IPS-NIHi7 (cell line): ENCODE data around the gene EFHC1.

Experiments
- DNase-seq: peaks from one replicate; pipeline ENCODE4 v3.0.0; 2012; ENCODE audit warnings: mixed read lengths; ENCODE audit errors: extremely low spot score

Gene EFHC1

GRCh38 chr6:52538252-52538900 lies 118.2 kb downstream of the EFHC1 start:
- no peak for DNase-seq

GRCh38 chr6:52538901-52539354 lies 118.8 kb downstream of the EFHC1 start:
- no peak for DNase-seq

GRCh38 chr6:52539607-52540006 lies 119.5 kb downstream of the EFHC1 start:
- DNase-seq, result no peak

- DNase-seq, result no peak
Measured at GRCh38 chr6:52540286-52540902, 120.3 kb downstream of the EFHC1 start.

- DNase-seq, result no peak
Measured at GRCh38 chr6:52541135-52541534, 121.0 kb downstream of the EFHC1 start.

- no peak for DNase-seq
Measured at GRCh38 chr6:52543262-52543661, 123.1 kb downstream of the EFHC1 start.

DNA sequence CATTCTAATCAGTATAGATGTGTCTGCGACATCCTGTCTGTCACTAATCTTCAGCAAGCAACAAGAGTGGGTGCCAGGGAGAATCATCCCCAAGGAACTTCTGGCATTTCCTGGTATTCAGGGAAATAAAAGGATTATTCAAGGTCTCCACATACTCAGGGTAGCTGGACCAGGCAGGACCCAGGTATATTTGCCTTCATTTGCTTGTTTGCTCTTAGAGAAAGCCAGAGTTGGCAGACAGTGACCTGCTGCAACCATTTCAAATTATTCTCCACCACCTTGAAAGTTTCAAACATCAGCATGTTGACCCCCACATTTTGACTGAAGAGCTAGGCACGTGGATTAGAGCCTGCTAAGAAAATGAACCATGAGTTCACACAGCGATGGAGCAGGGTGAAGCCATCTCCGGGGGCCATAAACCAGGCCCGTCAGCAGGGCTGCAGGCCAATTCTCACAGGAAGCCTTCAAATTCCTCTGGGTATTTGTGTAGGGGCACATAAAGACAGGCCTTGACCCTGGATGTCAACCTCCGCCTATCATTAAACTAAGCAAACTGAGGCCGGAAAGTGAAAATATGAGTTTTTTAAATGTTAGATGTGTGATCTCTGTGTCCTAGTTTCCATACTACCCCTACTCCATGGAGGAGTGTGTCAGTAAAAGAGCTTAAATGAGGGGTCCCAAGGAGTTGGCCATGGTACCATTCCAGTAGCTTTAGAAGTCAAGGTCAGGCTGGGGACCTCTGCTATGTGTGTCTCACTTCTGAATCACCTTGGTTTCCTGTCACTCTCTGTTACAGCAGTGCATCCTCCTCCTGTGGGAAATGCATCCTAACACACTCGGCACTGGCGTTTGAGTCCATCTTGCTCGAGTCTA lies 123.8 kb downstream of the EFHC1 start:
- peak; percentile 38 for DNase-seq

DNA sequence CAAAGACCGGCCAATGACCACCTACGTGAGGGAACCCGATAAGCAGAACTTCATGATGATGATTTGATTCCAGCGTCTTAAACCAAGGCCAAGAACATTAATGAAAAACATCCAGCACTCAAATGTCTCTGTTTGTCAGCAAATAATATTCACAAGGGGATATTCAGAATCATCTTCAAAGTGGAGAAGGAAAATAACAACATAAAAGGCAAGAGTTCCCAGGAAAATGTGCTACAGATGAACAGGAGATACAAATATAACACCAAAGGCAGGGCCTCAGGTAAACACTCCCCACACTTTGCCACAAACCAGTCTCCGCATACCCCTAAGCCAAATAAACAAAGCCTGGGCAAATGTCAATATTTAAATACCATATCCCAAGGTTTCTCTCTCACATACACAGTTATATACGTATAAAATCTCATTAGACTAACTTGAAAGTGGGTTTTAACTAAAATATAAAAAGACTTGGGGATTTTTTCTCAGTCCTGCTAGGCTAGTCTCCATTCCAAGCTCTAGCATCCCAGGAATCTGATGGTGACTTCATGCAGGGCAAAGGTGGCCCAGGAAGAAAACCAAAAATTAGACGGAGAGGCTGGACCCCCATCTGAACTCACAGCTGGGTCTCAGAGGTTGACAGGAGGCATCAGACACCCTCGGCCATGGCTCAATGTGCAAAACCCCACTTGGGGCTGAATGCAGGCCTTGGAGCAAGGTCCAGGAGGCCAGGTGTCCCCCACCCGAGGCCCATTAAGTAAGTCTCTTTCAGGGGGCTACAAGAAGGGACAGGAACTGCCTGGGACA lies 124.7 kb downstream of the EFHC1 start:
- no peak for DNase-seq

GRCh38 chr6:52545406-52546119 lies 125.4 kb downstream of the EFHC1 start:
- DNase-seq, result no peak

- DNase-seq, result no peak
Measured at GRCh38 chr6:52546192-52546591, 126.0 kb downstream of the EFHC1 start.

DNA sequence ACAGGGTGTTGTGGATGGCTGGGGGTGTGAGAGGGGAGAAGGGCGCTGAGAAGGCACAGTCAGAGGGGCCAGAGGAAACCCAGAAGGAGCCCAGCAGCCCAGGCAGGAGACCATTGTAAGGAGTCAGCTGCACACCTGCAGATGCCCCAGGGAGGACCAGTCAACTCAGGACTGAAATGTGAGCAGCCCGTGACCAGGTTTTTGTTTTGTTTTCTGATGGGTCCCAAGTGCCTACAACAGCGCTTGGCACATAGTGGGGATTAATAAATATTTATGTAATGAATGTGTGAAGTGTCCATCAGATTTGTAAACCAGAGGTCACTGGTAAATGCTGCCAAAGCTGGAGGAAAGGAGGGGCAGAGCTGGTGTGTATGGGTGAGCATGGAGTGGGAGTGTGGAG lies 126.5 kb downstream of the EFHC1 start:
- no peak for DNase-seq

DNA sequence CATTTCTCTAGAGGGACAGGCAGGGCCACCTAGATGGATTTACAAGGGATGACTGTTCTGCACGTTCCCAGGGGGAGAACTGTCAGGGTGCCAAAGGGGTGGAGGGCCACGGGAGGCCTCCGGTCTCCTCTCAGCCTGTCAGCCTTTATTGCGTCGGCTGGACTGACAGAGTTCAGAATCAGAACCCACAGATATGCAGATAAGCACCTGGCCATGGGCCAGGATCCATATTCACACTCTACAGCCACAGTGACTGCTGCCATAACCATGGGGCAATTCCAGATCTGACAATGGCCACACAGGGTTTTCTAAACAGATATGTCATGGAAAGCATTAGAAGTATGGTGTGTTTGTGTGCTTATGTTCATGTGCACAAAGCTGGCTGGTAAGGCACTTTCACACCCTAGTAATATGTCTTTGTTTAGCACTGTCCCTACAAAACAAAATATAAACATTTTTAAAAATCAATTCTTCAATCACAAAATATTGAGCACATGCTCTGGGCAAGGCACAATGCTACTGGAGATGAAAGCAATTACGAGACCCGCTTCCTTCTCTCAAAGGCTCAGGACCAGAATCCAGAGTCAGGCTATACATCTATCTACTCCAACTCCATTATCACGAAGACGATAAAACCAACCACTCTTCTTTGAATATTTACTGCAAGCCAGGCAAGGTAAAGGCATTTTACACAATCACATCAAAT lies 127.7 kb downstream of the EFHC1 start:
- no peak for DNase-seq

DNA sequence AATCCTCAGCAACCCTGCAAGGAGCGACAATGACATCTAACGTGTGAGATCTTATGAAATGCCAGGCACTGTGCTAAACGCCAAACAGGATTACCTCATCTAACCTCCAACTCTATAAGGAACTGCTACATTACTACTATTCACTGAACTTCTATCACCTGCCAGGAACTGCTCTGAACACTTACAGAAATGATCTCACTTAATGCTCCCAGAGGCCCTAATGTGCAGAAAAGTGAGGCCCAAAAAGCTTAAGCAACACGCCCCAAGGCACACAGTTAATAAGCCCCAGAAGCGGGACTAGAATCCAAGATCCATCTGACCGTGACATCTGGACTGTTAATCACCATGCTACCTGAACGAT lies 128.2 kb downstream of the EFHC1 start:
- no peak for DNase-seq

DNA sequence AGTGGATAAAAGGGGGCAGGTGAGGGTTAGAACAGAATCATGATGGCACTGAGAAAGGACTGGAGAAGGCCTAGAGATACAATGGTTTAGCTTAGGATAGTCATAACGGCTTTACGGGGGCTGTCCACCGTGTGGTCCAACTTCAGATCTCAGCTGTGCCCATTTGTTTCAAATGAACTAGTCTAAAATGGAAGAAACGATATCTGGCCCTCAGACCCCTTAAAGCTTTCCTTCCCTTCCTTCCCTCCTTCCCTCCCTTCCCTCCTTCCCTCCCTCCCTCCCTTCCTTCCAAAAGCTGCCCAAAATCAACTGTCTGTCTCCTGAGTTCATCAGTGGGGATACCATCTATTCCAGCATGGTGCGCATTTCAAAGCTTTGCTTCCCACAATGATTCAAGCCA lies 128.9 kb downstream of the EFHC1 start:
- DNase-seq, result no peak

DNA sequence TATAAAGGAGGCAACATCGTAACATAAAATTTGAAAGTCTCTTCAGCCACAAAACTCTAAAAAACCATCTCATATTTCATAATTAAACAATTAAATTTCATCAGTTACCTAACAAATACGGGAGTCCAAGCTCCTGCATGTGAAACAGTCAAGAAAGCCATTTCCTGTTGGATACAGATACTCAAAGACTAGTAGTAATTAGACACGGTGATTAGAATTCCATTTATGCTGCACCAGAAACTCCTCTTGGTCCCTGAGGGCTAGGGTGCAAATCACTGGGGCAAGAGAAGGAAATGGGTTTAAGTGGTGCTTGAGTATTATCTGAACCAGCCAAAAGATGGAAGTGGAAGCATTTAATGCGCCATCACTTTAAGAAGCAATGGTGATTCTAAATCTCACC lies 129.3 kb downstream of the EFHC1 start:
- no peak for DNase-seq

DNA sequence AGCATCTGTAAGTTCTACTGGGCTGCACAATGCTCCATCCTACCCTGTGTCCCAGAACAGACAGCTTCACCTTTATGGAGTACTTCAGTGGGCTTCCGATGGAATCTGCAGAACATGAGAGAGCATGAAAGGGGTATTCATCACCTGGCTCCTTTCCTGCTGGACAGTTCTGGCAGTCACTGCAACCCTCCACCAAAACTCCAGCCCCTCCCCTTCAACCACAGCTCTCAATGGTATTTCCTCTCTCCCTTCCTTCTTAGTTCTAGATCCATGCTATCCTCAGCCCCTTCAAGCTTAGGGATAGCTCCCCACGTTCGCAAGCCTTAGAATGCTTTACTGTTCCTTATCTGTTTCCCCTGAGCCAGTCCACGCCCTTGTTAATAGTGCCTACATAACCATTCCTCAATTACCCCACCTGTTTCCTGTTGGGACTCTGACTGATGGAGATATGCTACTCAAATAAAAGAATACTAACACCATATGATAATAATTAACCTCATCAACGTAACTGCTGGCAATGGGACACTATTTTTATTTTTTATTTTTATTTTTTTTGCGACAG lies 130.0 kb downstream of the EFHC1 start:
- DNase-seq, result no peak

GRCh38 chr6:52550870-52551269 lies 130.7 kb downstream of the EFHC1 start:
- DNase-seq, result no peak

- peak; percentile 58 for DNase-seq
Measured at GRCh38 chr6:52551483-52552277, 131.5 kb downstream of the EFHC1 start.

DNA sequence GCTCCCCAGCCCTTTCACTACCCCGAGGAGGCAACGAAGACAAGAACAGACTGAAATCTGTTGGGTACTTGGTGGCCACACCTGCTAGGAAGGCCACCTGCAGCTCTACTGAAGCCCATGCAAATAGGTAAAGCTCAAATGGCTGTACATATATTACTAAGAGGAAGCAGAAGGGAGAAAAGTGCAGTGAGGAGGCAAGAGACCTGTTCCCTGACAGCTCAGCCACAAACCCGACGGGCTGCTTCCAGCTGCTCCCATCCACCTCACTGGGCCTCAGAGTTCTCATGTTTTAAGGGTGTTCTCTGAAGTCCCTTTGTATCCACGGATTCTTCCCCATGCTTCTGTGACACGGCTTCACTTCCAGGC lies 132.1 kb downstream of the EFHC1 start:
- DNase-seq, result no peak

GRCh38 chr6:52553158-52553557 lies 133.0 kb downstream of the EFHC1 start:
- DNase-seq, result no peak
